Activated naive CD8-positive, alpha-beta T cell (primary cell): ENCODE measurements around the gene CASS4.
"Not testable (repeated sequence)": the region's sequence is repeated elsewhere in the genome, so short reads cannot be mapped to it uniquely, and the experiment has no call there.

Experiments
- H3K27ac Mint-ChIP-seq: one replicate; pipeline ENCODE4 v1.8.0; 2021; ENCODE audit warnings: mixed read lengths
- H3K27me3 Mint-ChIP-seq: one replicate; pipeline ENCODE4 v1.8.0; 2021; ENCODE audit warnings: mixed read lengths
- H3K36me3 Mint-ChIP-seq: one replicate; pipeline ENCODE4 v1.8.0; 2021; ENCODE audit warnings: mixed read lengths
- H3K4me1 Mint-ChIP-seq: one replicate; pipeline ENCODE4 v1.8.0; 2021; ENCODE audit warnings: low read depth, mixed read lengths
- H3K4me3 Mint-ChIP-seq: one replicate; pipeline ENCODE4 v1.8.0; 2021; ENCODE audit warnings: mild to moderate bottlenecking, mixed read lengths
- H3K9me3 Mint-ChIP-seq: one replicate; pipeline ENCODE4 v1.8.0; 2021; ENCODE audit warnings: low read depth, mixed read lengths

The CASS4 gene

DNA sequence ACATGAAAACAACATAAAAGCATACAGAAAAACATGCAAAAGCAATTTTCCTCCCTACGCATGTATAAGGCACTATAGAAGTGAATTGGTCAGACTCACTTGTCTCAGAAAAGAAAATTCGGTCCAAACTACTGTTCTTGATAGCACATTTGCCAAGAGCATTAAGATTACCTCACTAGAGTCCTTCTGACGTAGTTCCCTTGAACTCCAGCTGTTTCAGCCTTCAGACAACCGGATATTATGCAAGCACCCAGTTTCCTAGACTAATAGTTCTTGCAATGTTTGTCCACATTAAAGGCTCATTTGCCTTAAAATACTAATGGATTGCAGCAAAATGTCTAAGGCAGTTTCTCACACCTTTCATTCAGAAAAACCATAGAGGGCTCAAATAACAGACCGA, 2.5 kb upstream of the CASS4 start:
- Mint-ChIP-seq H3K4me1 (peaks cover 39% of the 10 kb centered on the region), H3K4me3 (no peak overlapping the region), H3K27me3 (no peaks in the 10 kb centered on the region), H3K27ac (no peak overlapping the region), H3K36me3 (peaks cover 6% of the 10 kb centered on the region), H3K9me3 (no peaks in the 10 kb centered on the region)

- Mint-ChIP-seq H3K36me3 (peaks cover 6% of the 10 kb centered on the region), H3K4me3 (no peak overlapping the region), H3K4me1 (peaks cover 42% of the 10 kb centered on the region), H3K27ac (peak overlapping the region; percentile 69), H3K9me3 (no peaks in the 10 kb centered on the region), H3K27me3 (no peaks in the 10 kb centered on the region)
These were observed 2.1 kb upstream of the CASS4 start for GRCh38 chr20:56409956-56410355.

DNA sequence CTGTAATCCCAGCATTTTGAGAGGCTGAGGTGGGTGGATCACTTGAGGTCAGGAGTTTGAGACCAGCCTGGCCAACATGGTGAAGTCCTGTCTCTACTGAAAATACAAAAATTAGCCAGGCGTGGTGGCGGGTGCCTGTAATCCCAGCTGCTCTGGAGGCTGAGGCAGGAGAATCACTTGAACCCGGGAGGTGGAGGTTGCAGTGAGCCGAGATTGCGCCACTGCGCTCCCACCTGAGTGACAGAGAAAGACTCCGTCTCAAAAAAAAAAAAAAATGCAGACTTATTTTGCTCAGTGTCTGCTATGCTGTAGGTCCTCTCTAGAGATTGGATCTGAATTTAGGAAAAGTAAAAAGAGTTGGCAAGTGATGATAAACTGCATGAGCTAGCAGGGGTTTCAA, 773 bp upstream of the CASS4 start:
- H3K4me3 Mint-ChIP-seq, result peak overlapping the region; percentile 89
- peaks cover 49% of the 10 kb centered on the region for H3K4me1 Mint-ChIP-seq
- not testable (repeated sequence) for H3K27me3 Mint-ChIP-seq, H3K36me3 Mint-ChIP-seq, H3K9me3 Mint-ChIP-seq
- peak overlapping the region; percentile 96 for H3K27ac Mint-ChIP-seq

DNA sequence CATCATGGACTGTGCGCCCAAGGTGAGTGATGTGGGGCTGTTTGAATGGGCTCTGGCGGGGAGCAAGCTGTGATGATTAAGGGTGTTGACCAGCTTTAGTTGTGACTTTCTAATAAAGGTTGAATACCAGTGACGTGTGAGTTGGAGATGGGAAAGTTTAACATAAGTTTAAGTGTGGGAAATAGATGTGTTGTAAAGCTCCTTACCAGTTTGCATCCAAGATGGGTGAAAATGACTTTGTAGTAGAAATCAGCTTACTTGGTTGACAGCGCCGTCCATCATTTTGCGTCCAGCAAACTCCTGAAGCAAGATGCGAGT, 372 bp downstream of the CASS4 start:
- H3K27me3 Mint-ChIP-seq, result no peaks in the 10 kb centered on the region

GRCh38 chr20:56412949-56413348, 889 bp downstream of the CASS4 start:
- Mint-ChIP-seq H3K4me3 (peak overlapping the region; percentile 89), H3K36me3 (peaks cover 5% of the 10 kb centered on the region), H3K4me1 (peaks cover 65% of the 10 kb centered on the region), H3K27me3 (no peaks in the 10 kb centered on the region), H3K9me3 (no peaks in the 10 kb centered on the region), H3K27ac (peak overlapping the region; percentile 96)

More for the DNA sequence above, 372 bp downstream of the CASS4 start:
- Mint-ChIP-seq H3K4me1 (peaks cover 60% of the 10 kb centered on the region), H3K27ac (peak overlapping the region; percentile 96), H3K36me3 (peaks cover 5% of the 10 kb centered on the region), H3K4me3 (peak overlapping the region; percentile 89), H3K9me3 (no peaks in the 10 kb centered on the region)

GRCh38 chr20:56414842-56415765, 3.0 kb downstream of the CASS4 start:
- Mint-ChIP-seq H3K27ac (peak overlapping the region; percentile 99), H3K4me1 (peaks cover 81% of the 10 kb centered on the region), H3K4me3 (peak overlapping the region; percentile 71)

GRCh38 chr20:56417402-56417801, 5.3 kb downstream of the CASS4 start:
- peak overlapping the region; percentile 86 for H3K4me3 Mint-ChIP-seq
- peaks cover 90% of the 10 kb centered on the region for H3K4me1 Mint-ChIP-seq
- H3K27ac Mint-ChIP-seq, result peak overlapping the region; percentile 99
- no peaks in the 10 kb centered on the region for H3K9me3 Mint-ChIP-seq
- H3K27me3 Mint-ChIP-seq, result no peaks in the 10 kb centered on the region
- peaks cover 8% of the 10 kb centered on the region for H3K36me3 Mint-ChIP-seq

More at GRCh38 chr20:56414842-56415765, 3.0 kb downstream of the CASS4 start:
- Mint-ChIP-seq H3K9me3 (no peaks in the 10 kb centered on the region), H3K36me3 (peaks cover 9% of the 10 kb centered on the region), H3K27me3 (no peaks in the 10 kb centered on the region)

GRCh38 chr20:56417911-56418310, 5.9 kb downstream of the CASS4 start:
- Mint-ChIP-seq H3K9me3 (no peaks in the 10 kb centered on the region), H3K4me1 (peaks cover 90% of the 10 kb centered on the region), H3K4me3 (peak overlapping the region; percentile 86), H3K27me3 (no peaks in the 10 kb centered on the region), H3K36me3 (peaks cover 8% of the 10 kb centered on the region), H3K27ac (peak overlapping the region; percentile 99)

DNA sequence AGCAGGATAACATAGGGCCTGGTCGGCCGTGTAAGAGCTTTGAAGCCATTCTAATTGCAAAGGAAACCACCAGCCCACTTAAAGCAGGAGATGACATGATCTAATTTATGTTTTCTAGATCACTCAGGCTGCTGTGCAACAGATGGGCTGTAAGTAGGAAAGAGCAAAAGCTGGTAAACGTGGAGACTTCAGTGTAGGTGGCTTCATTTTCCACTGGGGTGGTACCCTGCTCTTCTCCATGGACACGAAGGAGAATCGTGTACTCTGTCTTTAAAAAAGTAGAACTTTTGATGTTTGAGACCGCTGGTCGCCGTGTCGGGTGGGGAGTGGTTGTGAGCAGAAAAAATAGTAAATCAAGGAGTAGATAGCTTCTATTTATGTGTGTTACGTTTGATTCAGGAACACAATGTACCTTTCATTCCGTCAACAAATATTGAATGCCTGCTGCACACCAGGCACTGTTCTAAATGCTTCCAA, 6.4 kb downstream of the CASS4 start:
- peaks cover 8% of the 10 kb centered on the region for H3K36me3 Mint-ChIP-seq
- H3K4me3 Mint-ChIP-seq, result peak overlapping the region; percentile 86
- peaks cover 88% of the 10 kb centered on the region for H3K4me1 Mint-ChIP-seq
- H3K9me3 Mint-ChIP-seq, result no peaks in the 10 kb centered on the region
- peak overlapping the region; percentile 99 for H3K27ac Mint-ChIP-seq
- no peaks in the 10 kb centered on the region for H3K27me3 Mint-ChIP-seq

GRCh38 chr20:56420028-56420427, 8.0 kb downstream of the CASS4 start:
- Mint-ChIP-seq H3K27ac (peak overlapping the region; percentile 90), H3K36me3 (peaks cover 8% of the 10 kb centered on the region), H3K4me1 (peaks cover 79% of the 10 kb centered on the region), H3K4me3 (peak overlapping the region; percentile 7), H3K9me3 (no peaks in the 10 kb centered on the region), H3K27me3 (no peaks in the 10 kb centered on the region)

DNA sequence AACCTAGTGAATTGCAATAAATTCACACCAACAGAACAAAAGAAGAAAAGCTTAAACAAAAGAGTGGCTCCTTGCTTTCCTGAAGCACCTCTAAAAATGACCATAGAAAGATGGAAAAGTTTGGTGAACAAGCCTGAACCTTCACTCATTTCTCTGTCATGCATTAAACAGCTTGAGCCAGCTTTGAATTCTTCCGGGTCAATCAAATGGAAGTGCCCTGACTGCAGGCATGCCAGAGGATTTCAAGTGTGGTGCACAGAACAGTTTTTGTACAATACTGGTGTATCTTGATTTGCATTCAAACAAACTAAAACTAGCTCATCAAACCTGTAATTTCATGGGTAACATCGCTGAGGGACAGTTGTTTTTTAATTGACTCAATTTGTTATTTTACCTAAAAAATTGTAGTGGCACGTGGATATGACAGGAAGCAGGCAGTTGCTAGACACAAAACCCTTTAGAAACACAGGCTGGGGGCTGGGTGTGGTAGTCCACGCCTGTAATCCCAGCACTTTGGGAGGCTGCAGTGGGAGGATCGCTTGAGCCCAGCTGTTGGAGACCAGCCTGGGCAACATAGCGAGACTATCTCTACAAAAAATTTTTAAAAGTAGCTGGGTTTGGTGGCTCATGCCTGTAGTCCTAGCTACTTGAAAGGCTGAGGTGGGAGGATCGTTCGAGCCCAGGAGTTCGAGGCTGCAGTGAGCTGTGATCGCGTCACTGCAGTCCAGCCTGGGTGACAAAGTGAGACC, 9.1 kb downstream of the CASS4 start:
- peak overlapping the region; percentile 90 for H3K27ac Mint-ChIP-seq
- no peaks in the 10 kb centered on the region for H3K27me3 Mint-ChIP-seq
- H3K4me3 Mint-ChIP-seq, result peak overlapping the region; percentile 66
- H3K4me1 Mint-ChIP-seq, result peaks cover 80% of the 10 kb centered on the region
- H3K9me3 Mint-ChIP-seq, result no peaks in the 10 kb centered on the region
- peaks cover 8% of the 10 kb centered on the region for H3K36me3 Mint-ChIP-seq

- peak overlapping the region; percentile 94 for H3K27ac Mint-ChIP-seq
- no peaks in the 10 kb centered on the region for H3K27me3 Mint-ChIP-seq
- no peaks in the 10 kb centered on the region for H3K9me3 Mint-ChIP-seq
- peaks cover 74% of the 10 kb centered on the region for H3K4me1 Mint-ChIP-seq
- H3K4me3 Mint-ChIP-seq, result peak overlapping the region; percentile 28
- H3K36me3 Mint-ChIP-seq, result peaks cover 4% of the 10 kb centered on the region
These were observed 10.2 kb downstream of the CASS4 start for GRCh38 chr20:56422076-56422823.

- Mint-ChIP-seq H3K4me3 (peak overlapping the region; percentile 28), H3K4me1 (peaks cover 74% of the 10 kb centered on the region), H3K36me3 (peaks cover 4% of the 10 kb centered on the region), H3K9me3 (no peaks in the 10 kb centered on the region), H3K27me3 (no peaks in the 10 kb centered on the region), H3K27ac (peak overlapping the region; percentile 94)
These were observed 10.7 kb downstream of the CASS4 start for GRCh38 chr20:56422824-56423189.

DNA sequence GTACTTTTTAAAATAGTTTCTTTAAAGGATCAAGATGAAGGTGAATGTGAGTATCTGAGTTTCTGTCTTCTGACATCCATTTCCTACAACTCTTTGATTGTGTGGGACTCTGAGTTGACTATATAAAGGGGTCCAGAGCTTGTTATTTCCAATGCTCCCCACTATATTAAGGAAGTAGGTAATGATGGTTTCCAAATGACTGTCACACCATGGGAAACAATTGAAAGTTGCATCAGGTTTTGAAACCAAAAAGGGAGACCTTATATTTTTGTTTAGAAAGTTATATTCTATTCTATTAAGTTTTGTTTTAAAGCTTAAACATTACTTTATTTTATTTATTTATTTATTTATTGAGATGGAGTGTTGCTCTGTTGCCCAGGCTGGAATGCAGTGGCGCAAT, 11.2 kb downstream of the CASS4 start:
- no peaks in the 10 kb centered on the region for H3K27me3 Mint-ChIP-seq
- peak overlapping the region; percentile 94 for H3K27ac Mint-ChIP-seq
- peak overlapping the region; percentile 28 for H3K4me3 Mint-ChIP-seq
- H3K36me3 Mint-ChIP-seq, result peaks cover 7% of the 10 kb centered on the region
- no peaks in the 10 kb centered on the region for H3K9me3 Mint-ChIP-seq
- peaks cover 74% of the 10 kb centered on the region for H3K4me1 Mint-ChIP-seq

- H3K27ac Mint-ChIP-seq, result no peak overlapping the region
- H3K9me3 Mint-ChIP-seq, result no peaks in the 10 kb centered on the region
- peaks cover 5% of the 10 kb centered on the region for H3K36me3 Mint-ChIP-seq
- peaks cover 74% of the 10 kb centered on the region for H3K4me1 Mint-ChIP-seq
- no peak overlapping the region for H3K4me3 Mint-ChIP-seq
- H3K27me3 Mint-ChIP-seq, result no peaks in the 10 kb centered on the region
These were observed 11.8 kb downstream of the CASS4 start for GRCh38 chr20:56423886-56424285.
